ENCODE results near the gene PABPC3.

Gene PABPC3

GRCh38 chr13:25080773-25081172 is 15.2 kb upstream of the PABPC3 start:
- no peak for TF ChIP-seq CTCF (conservative IDR thresholded peaks at IDR 0.05; ENCODE audit: low read depth, low read length)
- DNase-seq (ENCODE audit: low read depth): no peak
- no peak overlapping the region for H3K4me3 ChIP-seq (ENCODE audit: low read depth, low read length)

- no peak for TF ChIP-seq CTCF (conservative IDR thresholded peaks at IDR 0.05; ENCODE audit: low read depth, low read length)
- no peak overlapping the region for H3K4me3 ChIP-seq (ENCODE audit: low read depth, low read length)
- DNase-seq (ENCODE audit: low read depth): no peak
Observed at GRCh38 chr13:25084096-25084495, 11.8 kb upstream of the PABPC3 start.

- no peak overlapping the region for H3K4me3 ChIP-seq (ENCODE audit: low read depth, low read length)
- DNase-seq (ENCODE audit: low read depth): peak; percentile 67
- peak; percentile 81 for TF ChIP-seq CTCF (conservative IDR thresholded peaks at IDR 0.05; ENCODE audit: low read depth, low read length)
Observed at GRCh38 chr13:25085125-25085742, 10.7 kb upstream of the PABPC3 start.

- H3K4me3 ChIP-seq (ENCODE audit: low read depth, low read length): no peak overlapping the region
- no peak for TF ChIP-seq CTCF (conservative IDR thresholded peaks at IDR 0.05; ENCODE audit: low read depth, low read length)
- no peak for DNase-seq (ENCODE audit: low read depth)
Observed at GRCh38 chr13:25088562-25089221, 7.2 kb upstream of the PABPC3 start.

GRCh38 chr13:25097426-25097825 is 1.5 kb downstream of the PABPC3 start:
- DNase-seq (ENCODE audit: low read depth): no peak
- no peak for TF ChIP-seq CTCF (conservative IDR thresholded peaks at IDR 0.05; ENCODE audit: low read depth, low read length)
- no peak overlapping the region for H3K4me3 ChIP-seq (ENCODE audit: low read depth, low read length)

GRCh38 chr13:25103711-25104110 is 7.8 kb downstream of the PABPC3 start:
- no peak overlapping the region for H3K4me3 ChIP-seq (ENCODE audit: low read depth, low read length)
- DNase-seq (ENCODE audit: low read depth): no peak
- TF ChIP-seq CTCF (conservative IDR thresholded peaks at IDR 0.05; ENCODE audit: low read depth, low read length): no peak

GRCh38 chr13:25109341-25109740 is 13.4 kb downstream of the PABPC3 start:
- H3K4me3 ChIP-seq (ENCODE audit: low read depth, low read length): no peak overlapping the region
- DNase-seq (ENCODE audit: low read depth): no peak
- TF ChIP-seq CTCF (conservative IDR thresholded peaks at IDR 0.05; ENCODE audit: low read depth, low read length): no peak

All from choroid plexus epithelial cell (primary cell).